GM12873 (cell line): Measurements from ENCODE around the gene CDH12.

ENCODE experiments used
- CTCF ChIP-seq: IDR thresholded peaks from 2 replicates; pipeline ENCODE4 v1.5.1; 2012; ENCODE audit warnings: low read depth, mild to moderate bottlenecking, moderate library complexity, low read length, control low read depth; ENCODE audit not compliant: insufficient read depth; ENCODE audit errors: missing control alignments

CDH12 gene

GRCh38 chr5:22431406-22431805 lies 421.7 kb downstream of the CDH12 start:
- TF ChIP-seq CTCF = no peak

GRCh38 chr5:22411554-22412349 lies 441.4 kb downstream of the CDH12 start:
- TF ChIP-seq CTCF = no peak

GRCh38 chr5:22391956-22392355 lies 461.2 kb downstream of the CDH12 start:
- TF ChIP-seq CTCF = no peak

GRCh38 chr5:22390888-22391287 lies 462.3 kb downstream of the CDH12 start:
- TF ChIP-seq CTCF = no peak

- no peak for TF ChIP-seq CTCF
Observed at GRCh38 chr5:22372826-22373660, 480.1 kb downstream of the CDH12 start.

GRCh38 chr5:22372376-22372775 lies 480.8 kb downstream of the CDH12 start:
- TF ChIP-seq CTCF = no peak

- no peak for TF ChIP-seq CTCF
Observed at GRCh38 chr5:22354956-22355355, 498.2 kb downstream of the CDH12 start.
